DOHH2 (cell line): ENCODE measurements around the gene KCTD16.

Experiments
- CTCF ChIP-seq: fragments of 200-600 bp; sonication (generic); IDR thresholded peaks from one replicate; pipeline ENCODE4 v1.5.1; 2014; ENCODE audit warnings: antibody characterized with exemption, mild to moderate bottlenecking, low read depth, low read length; ENCODE audit not compliant: poor library complexity, severe bottlenecking
- EZH2phosphoT487 ChIP-seq: fragments of 200-600 bp; sonication (generic); IDR thresholded peaks from 2 replicates; pipeline ENCODE4 v1.6.1; 2017; ENCODE audit warnings: borderline replicate concordance, mild to moderate bottlenecking, antibody characterized with exemption, low read length, moderate library complexity, mixed read lengths

GRCh38 chr5:144385597-144385996 is 214.9 kb downstream of the KCTD16 start:
- TF ChIP-seq CTCF (no peak), EZH2phosphoT487 (no peak)
